B cell (primary cell): ENCODE data around the gene SSTR4. TPM values are rescaled to one million over a fixed set of nuclear protein-coding genes. Genes with fewer than 3 reads are reported as not detected.

Experiments used
- ATAC-seq: fragments of 200-7000 bp; cut with Tn5 transposase; one replicate; pipeline ENCODE4 v1.10.0; 2021; ENCODE audit warnings: low read depth, mild to moderate bottlenecking, moderate number of reproducible peaks, moderate library complexity
- CTCF ChIA-PET: fragments of 350-600 bp; sonication (Branson Sonifier 250); formaldehyde crosslinking; loops from one replicate; lab custom pipeline; 2021; ENCODE audit warnings: antibody characterized with exemption, inconsistent platforms; lab: Charles Lee
- POLR2A ChIA-PET: fragments of 350-600 bp; sonication (Branson Sonifier 250); formaldehyde crosslinking; loops from one replicate; lab custom pipeline; 2021; ENCODE audit warnings: antibody characterized with exemption; lab: Charles Lee
- DNase-seq: peaks from one replicate; pipeline ENCODE4 v3.0.0; 2013
- H2AFZ ChIP-seq: 2 replicates; pipeline ENCODE4 v1.6.1; 2012; ENCODE audit warnings: mild to moderate bottlenecking, low read depth, low read length; ENCODE audit not compliant: insufficient read depth, poor library complexity, severe bottlenecking
- H3K27ac ChIP-seq, 2 donors: 1 replicate in 1 of 2; 2 replicates in 1 of 2; pipeline ENCODE4 v1.5.1; 2012 to 2013; ENCODE audit warnings: low read length in 2 of 2, mild to moderate bottlenecking in 2 of 2, moderate library complexity in 1 of 2
- H3K27me3 ChIP-seq, 4 experiments: fragments of 200-600 bp in 1 of 4; sonication (generic) in 1 of 4; replicated peaks in 1 of 4; 1 replicate in 2 of 4; 2 replicates in 2 of 4; pipeline versions ENCODE4 v1.6.1 to v1.7.0; 2013 to 2016; ENCODE audit warnings: low read length in 3 of 4, mild to moderate bottlenecking in 2 of 4, mixed read lengths in 1 of 4, moderate library complexity in 1 of 4; ENCODE audit not compliant: insufficient read depth in 4 of 4, control insufficient read depth in 3 of 4; ENCODE audit errors: control extremely low read depth in 1 of 4
- H3K36me3 ChIP-seq, 2 experiments: replicated peaks in 1 of 2; 1 replicate in 1 of 2; 2 replicates in 1 of 2; pipeline versions ENCODE4 v1.6.1 to v1.7.1; 2013; ENCODE audit warnings: low read length in 1 of 2; ENCODE audit not compliant: insufficient read depth in 2 of 2, control insufficient read depth in 1 of 2; ENCODE audit errors: control extremely low read depth in 1 of 2, extremely low read depth in 1 of 2
- H3K4me1 ChIP-seq, 2 donors: fragments of 200-600 bp in 1 of 2; sonication (generic) in 1 of 2; 1 replicate in 1 of 2; 2 replicates in 1 of 2; pipeline versions ENCODE4 v1.5.1 to v1.6.1; 2013 to 2017; ENCODE audit warnings: low read length in 2 of 2; ENCODE audit not compliant: control insufficient read depth in 2 of 2, insufficient read depth in 2 of 2
- H3K4me2 ChIP-seq: replicated peaks from 2 replicates; pipeline ENCODE3; 2012; ENCODE audit warnings: mild to moderate bottlenecking, low read depth, low read length; ENCODE audit not compliant: poor library complexity, severe bottlenecking
- H3K4me3 ChIP-seq, 5 experiments: fragments of 200-600 bp in 1 of 5; sonication (generic) in 1 of 5; 1 replicate in 3 of 5; 2 replicates in 2 of 5; pipeline versions ENCODE4 v1.5.1 to v1.7.0; 2011 to 2016; ENCODE audit warnings: low read length in 4 of 5, mild to moderate bottlenecking in 4 of 5, low read depth in 2 of 5, control low read depth in 1 of 5, moderate library complexity in 1 of 5; ENCODE audit not compliant: insufficient read depth in 1 of 5; ENCODE audit errors: control extremely low read depth in 1 of 5, extremely low read depth in 1 of 5
- H3K79me2 ChIP-seq: fragments of 200-600 bp; sonication (generic); one replicate; pipeline ENCODE4 v1.6.0; 2016; ENCODE audit warnings: low read length; ENCODE audit not compliant: control insufficient read depth, insufficient read depth
- H3K9ac ChIP-seq: fragments of 200-600 bp; sonication (generic); 2 replicates; pipeline ENCODE4 v1.6.1; 2017; ENCODE audit warnings: mild to moderate bottlenecking, low read length, moderate library complexity
- H3K9me3 ChIP-seq, 3 donors: one replicate each; pipeline versions ENCODE4 v1.6.1 to v1.7.1; 2013; ENCODE audit warnings: low read length in 2 of 3; ENCODE audit not compliant: control insufficient read depth in 2 of 3, insufficient read depth in 1 of 3; ENCODE audit errors: control extremely low read depth in 1 of 3
- H4K20me1 ChIP-seq: 2 replicates; pipeline ENCODE4 v1.6.0; 2012; ENCODE audit warnings: mild to moderate bottlenecking, low read length; ENCODE audit not compliant: insufficient read depth, control insufficient read depth, poor library complexity, severe bottlenecking
- H3K27ac Mint-ChIP-seq: one replicate; pipeline ENCODE4 v1.8.0; 2021; ENCODE audit warnings: mixed read lengths
- H3K27me3 Mint-ChIP-seq: one replicate; pipeline ENCODE4 v1.8.0; 2021; ENCODE audit warnings: mixed read lengths
- H3K4me1 Mint-ChIP-seq: one replicate; pipeline ENCODE4 v1.8.0; 2021; ENCODE audit warnings: mixed read lengths
- H3K4me3 Mint-ChIP-seq: one replicate; pipeline ENCODE4 v1.8.0; 2021; ENCODE audit warnings: mixed read lengths
- H3K9me3 Mint-ChIP-seq: one replicate; pipeline ENCODE4 v1.8.0; 2022; ENCODE audit warnings: mixed read lengths; ENCODE audit not compliant: insufficient read depth
- CTCF ChIP-seq: fragments of 200-600 bp; IDR thresholded peaks from one replicate; pipeline ENCODE4 v1.8.0; 2022; ENCODE audit warnings: antibody characterized with exemption, mild to moderate bottlenecking
- EZH2 ChIP-seq: IDR thresholded peaks from 2 replicates; pipeline ENCODE4 v1.6.1; 2012; ENCODE audit warnings: borderline replicate concordance, low read depth, mild to moderate bottlenecking, moderate library complexity, low read length; ENCODE audit not compliant: insufficient read depth, poor library complexity, severe bottlenecking
- WGBS: methylation state at CpG from one replicate; pipeline ENCODE4 v1.1.5; 2013; ENCODE audit warnings: missing lambda C conversion rate; ENCODE audit not compliant: insufficient coverage; 5-methylcytosine and 5-hydroxymethylcytosine counted together
- intact Hi-C: fragments of 100-400 bp; cut with micrococcal nuclease; formaldehyde crosslinking; loops from one replicate; pipeline ENCODE4 v1.10.0; 2022
- polyA plus RNA-seq: library from polyadenylated mRNA; depleted of rRNA; stranded (reverse); fragments of >200 nt; gene quantifications from 2 replicates; pipeline ENCODE4 v1.2.3, GENCODE V29; 2012
- total RNA-seq, 2 donors: library from RNA; stranded (reverse); fragments of 120-200 nt in 1 of 2; gene quantifications; 1 replicate in 1 of 2; 2 replicates in 1 of 2; pipeline versions ENCODE4 v1.2.3 to v1.2.4, GENCODE V29; 2013 to 2022

Gene SSTR4
- total and polyA plus RNA-seq, 2 donors (not counting 1 experiment from before 2014, with no cell fraction given): not detected

GRCh38 chr20:23081263-23081819 lies 46.2 kb downstream of the SSTR4 start:
- H3K4me1 Mint-ChIP-seq: no peaks in the 10 kb centered on the region
- H3K27ac Mint-ChIP-seq: no peak overlapping the region
- Histone ChIP-seq H4K20me1 (no peaks in the 10 kb centered on the region), H2AFZ (no peak overlapping the region), H3K27ac (no peak overlapping the region), H3K4me1 (no peaks in the 10 kb centered on the region), H3K9ac (no peak overlapping the region), H3K36me3 (no peaks in the 10 kb centered on the region), H3K27me3 (no peaks in the 10 kb centered on the region), H3K4me2 (no peak overlapping the region), H3K9me3 (peaks cover 0 to 4% (median 0%) of the 10 kb centered on the region in 3 donors), H3K4me3 (no peak overlapping the region), H3K79me2 (no peaks in the 10 kb centered on the region)
- CTCF ChIA-PET: no interaction called here
- no peak overlapping the region for H3K4me3 Mint-ChIP-seq
- H3K27me3 Mint-ChIP-seq: no peaks in the 10 kb centered on the region
- TF ChIP-seq CTCF (no peak), EZH2 (no peak)
- WGBS: 91% methylated on average over 5 of the region's 9 CpGs
- H3K9me3 Mint-ChIP-seq: no peaks in the 10 kb centered on the region
- POLR2A ChIA-PET: no interaction called here
- intact Hi-C loops: no loop called here
- ATAC-seq (no peak), DNase-seq (no peak)

DNA sequence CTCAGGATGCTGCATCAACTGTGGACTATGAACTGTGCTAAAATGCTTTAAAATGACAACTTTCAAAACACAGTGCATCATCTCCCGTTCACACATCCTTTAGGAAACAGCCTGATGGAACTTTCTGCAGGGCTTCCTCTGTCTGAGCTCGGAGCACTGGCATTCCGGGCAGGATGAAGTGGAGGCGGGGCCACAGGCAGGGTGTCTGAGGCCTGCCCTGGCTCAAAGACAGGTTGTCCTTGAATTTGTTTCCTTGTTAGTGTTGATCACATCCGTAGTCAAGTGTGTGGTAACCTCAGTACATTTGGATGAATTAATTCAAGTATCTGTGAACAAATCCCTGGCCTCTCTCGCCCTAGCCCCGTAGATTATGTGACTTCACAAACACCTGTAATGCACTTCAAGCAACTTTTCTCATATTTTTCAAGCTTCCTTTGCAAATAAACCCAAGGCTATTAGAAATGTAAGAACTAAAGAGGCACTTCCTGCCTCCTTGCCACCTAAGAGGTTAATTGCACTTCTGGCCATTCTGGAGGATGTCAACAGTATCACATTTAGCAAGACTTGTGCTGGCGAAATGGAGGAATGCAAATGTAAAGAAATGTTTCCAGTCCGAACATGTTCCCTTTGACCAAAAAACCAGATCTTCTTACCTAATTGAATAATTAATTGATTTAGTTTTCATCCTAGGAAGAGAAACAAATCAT lies 47.9 kb downstream of the SSTR4 start:
- ATAC-seq (no peak), DNase-seq (no peak)
- H3K36me3 ChIP-seq: no peaks in the 10 kb centered on the region
- H4K20me1 ChIP-seq: no peaks in the 10 kb centered on the region
- no peak overlapping the region for H3K27ac ChIP-seq
- 91% methylated on average over 5 of the region's 9 CpGs for WGBS
- H3K4me2 ChIP-seq: no peak overlapping the region
- Mint-ChIP-seq H3K4me1 (no peaks in the 10 kb centered on the region), H3K27ac (no peak overlapping the region), H3K27me3 (no peaks in the 10 kb centered on the region), H3K9me3 (no peaks in the 10 kb centered on the region), H3K4me3 (no peak overlapping the region)
- H3K4me1 ChIP-seq: peaks cover 0 to 8% of the 10 kb centered on the region in 2 donors
- H3K9ac ChIP-seq: no peak overlapping the region
- no peak for TF ChIP-seq EZH2
- no peak for TF ChIP-seq CTCF
- peaks cover 0 to 5% (median 0%) of the 10 kb centered on the region in 3 donors for H3K9me3 ChIP-seq
- peak overlapping the region in 1 of 5 experiments; percentile 67 for H3K4me3 ChIP-seq
- POLR2A ChIA-PET: no interaction called here
- intact Hi-C loops: no loop called here
- H2AFZ ChIP-seq: no peak overlapping the region
- CTCF ChIA-PET: no interaction called here
- no peaks in the 10 kb centered on the region for H3K79me2 ChIP-seq
- peaks cover 0 to 2% (median 0%) of the 10 kb centered on the region in 4 experiments for H3K27me3 ChIP-seq
